Heart left ventricle (tissue), 13 donors: Measurements from ENCODE around the gene CRACDL.

Experiments
- CTCF ChIP-seq, 12 donors: fragments of 200-600 bp; sonication (generic) in 4 of 12; IDR thresholded peaks; one replicate each; pipeline versions ENCODE4 v1.5.0 to v1.8.0; 2018 to 2022; ENCODE audit warnings: antibody characterized with exemption in 12 of 12, mild to moderate bottlenecking in 5 of 12
- POLR2A ChIP-seq, 2 donors: fragments of 450-650 bp; IDR thresholded peaks; one replicate each; pipeline ENCODE4 v1.6.1; 2017; ENCODE audit warnings: antibody characterized with exemption in 2 of 2, mild to moderate bottlenecking in 2 of 2, moderate library complexity in 2 of 2
- donor health status: ischemic (EF 13 %, LVEDD 7.1; RV severe dilation, severe dysfunction).
- donor health status: DM: no; HTN: yes; CAD: no.
- donor health status: DM: no; HTN: no; CAD: no.
- donor health status: ischemic (EF 25% LVEDD 6.9; RV normal size, moderate dysfunction).
- donor health status: ischemic (EF 25% LVEDD 5.7; RV mildly dilated, moderate dysfunction).
- donor health status: ischemic (EF 35%, LVEDD 5.7; RV mildly dilated, moderate dysfunction).
- donor health status: nonischemic (EF 11% LVEDD 7.7; RV severe dilation, severe dysfunction).
- donor health status: DM: yes; HTN: yes; CAD: no.
- donor health status: PGD.
- donor health status: ischemic (EF 29% LVEDD 5.4; RV normal size, mild dysfunction).
- donor health status: nonischemic (EF 23%, LVEDD 6.1; RV moderate dilation, normal function).

GRCh38 chr2:98768384-98769113 lies 167.5 kb downstream of the CRACDL start:
- no peak for TF ChIP-seq CTCF (IDR thresholded peaks at IDR 0.05)
- TF ChIP-seq POLR2A (IDR thresholded peaks at IDR 0.05) = no peak
